Measurements from ENCODE around the gene SLX4. TPM values are rescaled to one million over a fixed set of nuclear protein-coding genes. Genes with fewer than 3 reads are reported as not detected.
A peak's percentile ranks its signal among the peaks of the same experiment; 100 is the strongest.

The SLX4 gene
- total and polyA plus RNA-seq, 2 donors (not counting 1 experiment from before 2014, with no cell fraction given) = 5.4 to 13.3 TPM

- Histone ChIP-seq H3K36me3 (replicated peaks in 1 of 2; ENCODE audit: control extremely low read depth in 1 of 2, control insufficient read depth in 1 of 2, extremely low read depth in 1 of 2, insufficient read depth in 2 of 2, low read length in 1 of 2) (peaks cover 0 to 12% of the 10 kb centered on the region in 2 experiments), H3K9me3 (ENCODE audit: control extremely low read depth in 1 of 3, control insufficient read depth in 2 of 3, insufficient read depth in 1 of 3, low read length in 2 of 3) (no peaks in the 10 kb centered on the region), H3K27ac (ENCODE audit: low read length in 2 of 2) (no peak overlapping the region), H3K79me2 (ENCODE audit: control insufficient read depth, insufficient read depth, low read length) (no peaks in the 10 kb centered on the region), H2AFZ (ENCODE audit: insufficient read depth, low read depth, low read length, poor library complexity, severe bottlenecking) (no peak overlapping the region), H3K9ac (ENCODE audit: low read length) (no peak overlapping the region), H3K4me3 (ENCODE audit: control extremely low read depth in 1 of 5, extremely low read depth in 1 of 5, insufficient read depth in 1 of 5, low read depth in 2 of 5, low read length in 4 of 5) (no peak overlapping the region), H3K4me1 (ENCODE audit: control insufficient read depth in 2 of 2, insufficient read depth in 2 of 2, low read length in 2 of 2) (peaks cover 0 to 13% of the 10 kb centered on the region in 2 donors), H4K20me1 (ENCODE audit: control insufficient read depth, insufficient read depth, low read length, poor library complexity, severe bottlenecking) (no peaks in the 10 kb centered on the region), H3K4me2 (replicated peaks; ENCODE audit: low read depth, low read length, poor library complexity, severe bottlenecking) (no peak overlapping the region), H3K27me3 (replicated peaks in 1 of 4; ENCODE audit: control extremely low read depth in 1 of 4, control insufficient read depth in 3 of 4, insufficient read depth in 4 of 4, low read length in 3 of 4) (no peaks in the 10 kb centered on the region)
- intact Hi-C loops (cut with micrococcal nuclease) = no loop called here
- POLR2A ChIA-PET = no interaction called here
- CTCF ChIA-PET = no interaction called here
- H3K4me3 Mint-ChIP-seq = no peak overlapping the region
- H3K27ac Mint-ChIP-seq = peak overlapping the region; percentile 39
- H3K27me3 Mint-ChIP-seq = no peaks in the 10 kb centered on the region
- TF ChIP-seq EZH2 (IDR thresholded peaks at IDR 0.05; ENCODE audit: borderline replicate concordance, insufficient read depth, low read depth, low read length, poor library complexity, severe bottlenecking) = no peak
- TF ChIP-seq CTCF (IDR thresholded peaks at IDR 0.05) = no peak
- no peaks in the 10 kb centered on the region for H3K9me3 Mint-ChIP-seq (ENCODE audit: insufficient read depth)
- peaks cover 18% of the 10 kb centered on the region for H3K4me1 Mint-ChIP-seq
- 99% methylated on average over 10 of the region's 10 CpGs for WGBS (ENCODE audit: insufficient coverage)
- DNase-seq (no peak), ATAC-seq (ENCODE audit: low read depth) (no peak)
Measured at GRCh38 chr16:3534126-3534525, 77.3 kb downstream of the SLX4 start.

- CTCF ChIA-PET = no interaction called here
Measured at GRCh38 chr16:3532741-3533140, 78.7 kb downstream of the SLX4 start.

More at GRCh38 chr16:3532741-3533140, 78.7 kb downstream of the SLX4 start:
- DNase-seq = no peak
- Histone ChIP-seq H3K4me2 (replicated peaks; ENCODE audit: low read depth, low read length, poor library complexity, severe bottlenecking) (no peak overlapping the region), H4K20me1 (ENCODE audit: control insufficient read depth, insufficient read depth, low read length, poor library complexity, severe bottlenecking) (no peaks in the 10 kb centered on the region), H3K9me3 (ENCODE audit: control extremely low read depth in 1 of 3, control insufficient read depth in 2 of 3, insufficient read depth in 1 of 3, low read length in 2 of 3) (no peaks in the 10 kb centered on the region), H3K4me3 (ENCODE audit: control extremely low read depth in 1 of 5, extremely low read depth in 1 of 5, insufficient read depth in 1 of 5, low read depth in 2 of 5, low read length in 4 of 5) (no peak overlapping the region), H3K27me3 (replicated peaks in 1 of 4; ENCODE audit: control extremely low read depth in 1 of 4, control insufficient read depth in 3 of 4, insufficient read depth in 4 of 4, low read length in 3 of 4) (no peaks in the 10 kb centered on the region), H2AFZ (ENCODE audit: insufficient read depth, low read depth, low read length, poor library complexity, severe bottlenecking) (no peak overlapping the region), H3K4me1 (ENCODE audit: control insufficient read depth in 2 of 2, insufficient read depth in 2 of 2, low read length in 2 of 2) (peaks cover 0 to 13% of the 10 kb centered on the region in 2 donors), H3K27ac (ENCODE audit: low read length in 2 of 2) (no peak overlapping the region), H3K79me2 (ENCODE audit: control insufficient read depth, insufficient read depth, low read length) (no peaks in the 10 kb centered on the region), H3K9ac (ENCODE audit: low read length) (no peak overlapping the region), H3K36me3 (replicated peaks in 1 of 2; ENCODE audit: control extremely low read depth in 1 of 2, control insufficient read depth in 1 of 2, extremely low read depth in 1 of 2, insufficient read depth in 2 of 2, low read length in 1 of 2) (peaks cover 0 to 12% of the 10 kb centered on the region in 2 experiments)
- Mint-ChIP-seq H3K9me3 (ENCODE audit: insufficient read depth) (no peaks in the 10 kb centered on the region), H3K27ac (no peak overlapping the region), H3K4me1 (peaks cover 24% of the 10 kb centered on the region), H3K4me3 (no peak overlapping the region), H3K27me3 (no peaks in the 10 kb centered on the region)
- over 99% methylated on average over 12 of the region's 12 CpGs for WGBS (ENCODE audit: insufficient coverage)
- intact Hi-C loops (cut with micrococcal nuclease) = no loop called here
- TF ChIP-seq EZH2 (IDR thresholded peaks at IDR 0.05; ENCODE audit: borderline replicate concordance, insufficient read depth, low read depth, low read length, poor library complexity, severe bottlenecking) (no peak), CTCF (IDR thresholded peaks at IDR 0.05) (no peak)
- POLR2A ChIA-PET = no interaction called here
- no peak for ATAC-seq (ENCODE audit: low read depth)

Other genes starting within 250 kb of the SLX4 start
- 25.9 and 26.9 TPM in 2 replicates for gene ZSCAN32, start 210.6 kb downstream of the SLX4 start, total RNA-seq
- 12.7 and 16.3 TPM in 2 replicates for gene ZSCAN32, start 210.6 kb downstream of the SLX4 start, polyA plus RNA-seq
- 12.7 and 13.3 TPM in 2 replicates for gene ZNF174, start 210.4 kb downstream of the SLX4 start, total RNA-seq
- 3.1 and 6.7 TPM in 2 replicates for gene ZNF174, start 210.4 kb downstream of the SLX4 start, polyA plus RNA-seq
- 4.6 and 5.0 TPM in 2 replicates for gene ZNF597, start 168.1 kb downstream of the SLX4 start, total RNA-seq
- 1.3 TPM in 2 replicates for gene ZNF597, start 168.1 kb downstream of the SLX4 start, polyA plus RNA-seq
- 50.9 and 52.9 TPM in 2 replicates for gene NAA60, start 167.9 kb downstream of the SLX4 start, total RNA-seq
- gene NAA60, start 167.9 kb downstream of the SLX4 start, polyA plus RNA-seq = 31.9 and 54.3 TPM in 2 replicates
- gene C16orf90, start 116.1 kb downstream of the SLX4 start, total RNA-seq = not detected in 2 replicates
- not detected in 2 replicates for gene C16orf90, start 116.1 kb downstream of the SLX4 start, polyA plus RNA-seq
- gene CLUAP1, start 110.6 kb downstream of the SLX4 start, total RNA-seq = 12.2 and 14.7 TPM in 2 replicates
- gene CLUAP1, start 110.6 kb downstream of the SLX4 start, polyA plus RNA-seq = 1.0 and 3.2 TPM in 2 replicates
- gene NLRC3, start 34.2 kb downstream of the SLX4 start, total RNA-seq = 35.7 and 39.6 TPM in 2 replicates
- 28.8 and 29.3 TPM in 2 replicates for gene NLRC3, start 34.2 kb downstream of the SLX4 start, polyA plus RNA-seq
- gene DNASE1, start 43.1 kb upstream of the SLX4 start, total RNA-seq = 53.7 and 54.8 TPM in 2 replicates
- 36.2 and 53.3 TPM in 2 replicates for gene DNASE1, start 43.1 kb upstream of the SLX4 start, polyA plus RNA-seq
- 51.1 and 54.4 TPM in 2 replicates for gene TRAP1, start 105.9 kb upstream of the SLX4 start, total RNA-seq
- 88.4 and 123 TPM in 2 replicates for gene TRAP1, start 105.9 kb upstream of the SLX4 start, polyA plus RNA-seq